HG02759 (cell line): ENCODE measurements around the gene SLFN12.
"Not testable (repeated sequence)": the region's sequence is repeated elsewhere in the genome, so short reads cannot be mapped to it uniquely, and the experiment has no call there.

Experiments used
- ATAC-seq: cut with Tn5 transposase; IDR thresholded peaks from one replicate; pipeline ENCODE4 v1.9.1; 2021; ENCODE audit warnings: mild to moderate bottlenecking, moderate library complexity; ENCODE audit not compliant: unreplicated experiment

Gene SLFN12

GRCh38 chr17:35414247-35414646 lies 18.1 kb downstream of the SLFN12 start:
- no peak for ATAC-seq

GRCh38 chr17:35407531-35407930 lies 24.8 kb downstream of the SLFN12 start:
- no peak for ATAC-seq

DNA sequence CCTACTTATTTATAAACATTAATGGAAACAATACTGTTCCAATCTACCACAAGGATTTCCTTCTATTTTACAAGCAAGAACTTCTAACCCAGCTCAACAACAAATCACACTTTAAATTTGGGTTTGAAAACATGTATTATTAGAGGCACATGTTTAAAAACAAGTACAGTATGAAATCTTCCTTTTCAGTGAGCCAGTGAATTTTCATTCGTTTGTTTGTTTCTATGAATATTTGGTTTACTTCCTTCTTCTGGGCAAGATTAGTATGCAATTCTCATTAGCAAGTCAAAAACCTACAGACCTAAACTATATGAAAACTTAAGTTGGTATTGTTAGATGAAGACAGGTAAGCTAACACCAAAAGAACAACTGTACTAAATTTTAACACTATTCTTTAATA lies 25.7 kb downstream of the SLFN12 start:
- ATAC-seq = no peak

GRCh38 chr17:35404360-35404759 lies 27.9 kb downstream of the SLFN12 start:
- ATAC-seq = no peak

GRCh38 chr17:35393783-35394182 lies 38.5 kb downstream of the SLFN12 start:
- ATAC-seq = not testable (repeated sequence)

DNA sequence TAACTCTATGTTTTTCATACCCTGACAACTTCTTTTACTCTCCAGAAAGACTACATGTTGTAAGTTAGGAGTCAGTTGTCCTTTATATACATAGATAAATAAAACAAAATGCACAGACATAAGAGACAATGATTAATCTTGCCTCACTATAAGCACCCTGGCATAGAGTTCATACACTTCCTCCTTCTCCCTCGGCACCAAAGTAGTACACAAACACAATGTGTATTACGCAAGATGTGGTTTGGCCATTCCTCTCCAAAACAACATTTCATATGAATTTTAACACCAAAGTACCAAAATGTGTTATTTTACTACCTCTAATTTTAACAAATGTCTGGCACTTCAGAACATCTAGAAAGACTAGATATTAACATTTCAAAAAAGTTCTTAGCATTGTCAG lies 41.6 kb downstream of the SLFN12 start:
- no peak for ATAC-seq

GRCh38 chr17:35390156-35390555 lies 42.1 kb downstream of the SLFN12 start:
- ATAC-seq = no peak

GRCh38 chr17:35387496-35387895 lies 44.8 kb downstream of the SLFN12 start:
- ATAC-seq = no peak

GRCh38 chr17:35377706-35378105 lies 54.6 kb downstream of the SLFN12 start:
- no peak for ATAC-seq

DNA sequence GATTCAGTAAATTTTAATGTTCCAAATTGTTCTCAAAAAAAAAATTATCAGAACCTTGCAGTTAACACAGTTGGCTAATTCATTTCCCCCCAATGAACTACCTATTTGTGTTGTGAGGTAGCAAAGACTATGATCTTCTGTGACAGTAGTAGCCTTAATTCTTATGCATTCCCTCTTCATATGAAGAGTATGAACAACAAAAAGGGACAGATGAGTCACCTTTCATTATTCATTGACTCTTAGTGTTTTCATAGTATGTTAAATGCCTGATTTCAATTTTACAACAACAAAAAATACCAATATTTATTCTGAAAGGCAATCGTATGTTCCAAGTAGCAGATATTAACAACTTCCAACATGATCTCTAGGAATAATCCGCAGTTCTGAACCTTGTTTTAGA lies 55.2 kb downstream of the SLFN12 start:
- ATAC-seq = no peak

- ATAC-seq = no peak
Observed at GRCh38 chr17:35376245-35376644, 56.1 kb downstream of the SLFN12 start.

DNA sequence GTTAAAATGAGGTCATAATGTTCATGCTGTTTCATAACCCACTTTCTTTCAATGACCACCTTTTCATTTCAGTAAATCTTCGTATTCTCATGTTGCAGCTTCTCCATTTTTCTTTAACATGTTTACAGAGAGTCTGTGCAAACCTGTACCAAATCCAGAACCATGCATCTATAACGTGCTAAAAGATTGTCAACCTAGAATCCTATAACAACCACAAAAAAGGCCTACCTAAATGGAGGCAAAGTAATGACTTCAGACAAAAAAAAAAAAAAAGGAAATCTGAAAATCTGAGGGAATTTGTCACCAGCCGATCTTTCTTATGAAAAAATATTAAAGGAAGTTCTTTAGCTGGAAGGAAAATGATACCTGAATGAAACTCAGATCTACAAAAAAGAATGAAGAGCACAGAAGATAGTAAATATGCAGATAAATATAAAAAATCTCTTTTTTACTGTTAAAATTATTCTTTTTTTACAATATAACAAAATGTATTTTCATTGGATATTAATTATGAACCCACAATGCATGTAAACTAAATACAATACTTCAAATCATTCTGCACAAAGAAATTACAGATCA lies 57.4 kb downstream of the SLFN12 start:
- no peak for ATAC-seq

- peak; percentile 49 for ATAC-seq
Observed at GRCh38 chr17:35373984-35374765, 58.1 kb downstream of the SLFN12 start.

DNA sequence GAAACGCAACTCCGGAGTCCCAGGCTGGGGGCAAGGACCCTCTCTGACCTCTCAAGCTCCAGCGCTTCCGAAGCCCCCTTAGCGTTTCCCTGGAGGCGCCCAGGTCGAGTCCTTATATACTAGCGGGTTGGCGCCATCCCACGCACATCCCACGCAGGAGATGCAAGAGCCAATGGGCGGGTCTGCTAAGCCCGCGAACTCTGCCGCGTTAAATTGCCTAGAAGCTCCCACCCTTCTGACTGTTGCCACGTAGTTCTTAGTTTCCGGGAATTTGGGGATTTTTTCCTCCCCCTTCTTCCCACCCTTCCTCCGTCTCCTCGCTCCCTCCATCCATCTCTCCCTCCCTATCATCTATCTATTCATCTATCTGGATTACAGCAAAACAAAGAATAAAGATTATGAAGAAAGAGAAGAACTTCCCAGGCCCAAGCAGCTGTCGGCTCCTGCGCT lies 58.7 kb downstream of the SLFN12 start, which contains the start of gene SLFN11:
TSS of gene SLFN11 (minus strand) at position 88 of the 450 bp plus-strand sequence. CDS start 9,814 bp downstream, outside the sequence.
- peak; percentile 61 for ATAC-seq

- peak; percentile 22 for ATAC-seq
Observed at GRCh38 chr17:35372846-35373533, 59.3 kb downstream of the SLFN12 start.

GRCh38 chr17:35371934-35372333 lies 60.4 kb downstream of the SLFN12 start:
- no peak for ATAC-seq

GRCh38 chr17:35368081-35368830 lies 64.0 kb downstream of the SLFN12 start:
- ATAC-seq = peak; percentile 97

GRCh38 chr17:35361027-35361426 lies 71.3 kb downstream of the SLFN12 start:
- no peak for ATAC-seq
